GM12801 (cell line): Measurements from ENCODE around the gene HOXC6.

Experiments used
- TF ChIP-seq, protein P1 (sequence below): IDR thresholded peaks from one replicate; pipeline ENCODE4 v1.5.1; 2011; ENCODE audit warnings: control low read depth; ENCODE audit not compliant: insufficient read length; ENCODE audit errors: extremely low read depth

HOXC6 gene

DNA sequence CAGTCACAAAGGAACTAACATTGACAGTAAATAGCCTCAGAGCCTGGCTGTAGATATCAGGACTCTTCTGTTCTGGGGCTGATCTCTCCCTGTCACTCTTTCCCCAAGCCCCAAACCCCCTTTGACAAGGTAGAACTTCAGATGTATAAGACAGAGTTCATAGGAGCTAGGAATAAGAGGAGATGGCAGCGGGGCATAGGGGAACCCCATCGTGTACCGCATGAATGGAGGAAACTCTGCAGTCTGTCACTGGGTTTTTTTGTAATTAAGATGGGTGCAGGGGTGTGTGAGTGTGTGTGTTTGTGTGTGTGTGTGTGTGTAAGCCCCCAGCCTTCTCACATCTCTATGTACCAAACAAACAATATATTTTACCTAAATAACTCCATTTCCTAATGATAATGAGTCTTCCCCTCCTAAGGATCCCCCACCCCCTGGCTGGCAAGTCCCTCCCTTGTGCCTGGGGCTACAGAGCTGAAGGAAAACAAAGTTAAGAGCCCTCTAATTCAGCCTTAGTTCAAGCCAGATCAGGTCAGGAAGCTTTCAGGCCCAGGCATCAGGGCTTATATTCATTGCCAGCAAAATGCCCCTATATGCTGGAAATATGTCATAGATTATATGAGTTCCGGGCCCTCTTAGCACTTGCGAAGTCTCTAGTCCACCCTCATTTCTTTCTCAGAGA is 16.3 kb downstream of the HOXC6 start:
- TF ChIP-seq, protein P1, sequence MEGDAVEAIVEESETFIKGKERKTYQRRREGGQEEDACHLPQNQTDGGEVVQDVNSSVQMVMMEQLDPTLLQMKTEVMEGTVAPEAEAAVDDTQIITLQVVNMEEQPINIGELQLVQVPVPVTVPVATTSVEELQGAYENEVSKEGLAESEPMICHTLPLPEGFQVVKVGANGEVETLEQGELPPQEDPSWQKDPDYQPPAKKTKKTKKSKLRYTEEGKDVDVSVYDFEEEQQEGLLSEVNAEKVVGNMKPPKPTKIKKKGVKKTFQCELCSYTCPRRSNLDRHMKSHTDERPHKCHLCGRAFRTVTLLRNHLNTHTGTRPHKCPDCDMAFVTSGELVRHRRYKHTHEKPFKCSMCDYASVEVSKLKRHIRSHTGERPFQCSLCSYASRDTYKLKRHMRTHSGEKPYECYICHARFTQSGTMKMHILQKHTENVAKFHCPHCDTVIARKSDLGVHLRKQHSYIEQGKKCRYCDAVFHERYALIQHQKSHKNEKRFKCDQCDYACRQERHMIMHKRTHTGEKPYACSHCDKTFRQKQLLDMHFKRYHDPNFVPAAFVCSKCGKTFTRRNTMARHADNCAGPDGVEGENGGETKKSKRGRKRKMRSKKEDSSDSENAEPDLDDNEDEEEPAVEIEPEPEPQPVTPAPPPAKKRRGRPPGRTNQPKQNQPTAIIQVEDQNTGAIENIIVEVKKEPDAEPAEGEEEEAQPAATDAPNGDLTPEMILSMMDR = no peak

DNA sequence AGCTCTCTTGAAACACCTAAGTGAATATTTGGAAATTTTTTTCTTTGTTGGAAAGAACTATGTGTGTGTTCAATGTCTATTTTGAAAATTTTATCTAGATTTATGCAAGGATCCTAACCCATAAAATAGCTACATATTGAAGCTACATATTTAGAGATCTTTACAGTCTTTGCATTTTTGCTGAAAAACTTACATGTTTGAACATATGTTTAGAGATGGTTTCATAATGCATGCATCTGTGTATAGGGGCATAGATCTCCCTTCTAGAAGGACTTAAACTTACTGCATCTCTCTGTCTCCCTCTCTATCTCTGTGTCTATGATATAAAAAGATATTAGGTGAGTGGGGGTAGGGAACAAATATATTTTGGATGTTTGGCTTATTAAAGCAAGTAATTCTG is 17.2 kb downstream of the HOXC6 start:
- TF ChIP-seq, protein P1 = no peak

DNA sequence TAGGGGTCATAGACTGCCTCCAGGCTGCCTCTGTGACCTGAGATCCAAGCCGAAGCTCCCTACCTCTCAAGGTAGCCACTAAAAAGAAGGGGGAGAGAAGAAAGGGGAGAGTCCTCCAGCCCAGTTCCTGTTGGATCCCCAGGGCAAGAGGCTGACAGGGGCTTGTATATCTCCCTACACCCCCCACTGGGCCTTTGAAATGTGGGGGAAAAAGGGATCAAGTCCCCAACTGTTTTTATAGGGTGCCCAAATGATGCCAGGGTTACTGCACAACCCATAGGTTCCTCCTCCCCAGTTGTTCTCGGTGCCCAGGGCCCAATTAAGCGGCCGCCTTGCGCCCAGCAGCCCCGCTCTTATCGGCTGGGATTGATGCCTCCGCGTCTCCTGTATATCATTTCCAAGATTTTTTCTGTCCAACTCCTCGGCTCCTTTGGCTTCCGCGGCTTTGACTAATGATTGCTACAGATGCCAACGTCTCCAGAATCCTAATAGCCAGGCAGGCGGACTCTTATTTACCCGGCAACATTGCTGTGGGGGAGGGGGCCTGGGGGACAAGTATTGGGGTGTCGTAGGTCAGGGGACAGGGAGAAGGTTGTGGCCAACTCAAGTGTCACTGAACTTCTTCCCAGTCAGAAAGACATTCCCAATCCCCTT is 17.8 kb downstream of the HOXC6 start:
- TF ChIP-seq, protein P1 = no peak

DNA sequence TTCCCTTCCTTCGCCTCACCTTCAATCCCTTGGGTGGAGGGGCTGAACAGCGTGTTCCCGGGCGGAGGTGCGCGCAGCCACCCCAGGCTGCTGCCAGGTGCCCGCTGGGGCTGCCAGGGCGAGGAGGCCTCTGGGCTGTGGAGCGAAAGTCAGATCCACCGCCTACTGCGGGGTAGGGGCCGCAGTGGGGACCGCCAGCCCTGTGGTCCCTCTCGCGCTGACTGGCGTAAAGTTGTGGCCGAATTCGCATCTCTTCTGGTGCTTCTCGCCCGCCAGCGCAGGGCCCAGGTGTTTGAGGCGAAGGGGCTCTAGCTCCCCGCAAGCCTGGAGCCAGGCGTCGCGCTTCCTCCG is 18.5 kb downstream of the HOXC6 start:
- TF ChIP-seq, protein P1 = no peak

DNA sequence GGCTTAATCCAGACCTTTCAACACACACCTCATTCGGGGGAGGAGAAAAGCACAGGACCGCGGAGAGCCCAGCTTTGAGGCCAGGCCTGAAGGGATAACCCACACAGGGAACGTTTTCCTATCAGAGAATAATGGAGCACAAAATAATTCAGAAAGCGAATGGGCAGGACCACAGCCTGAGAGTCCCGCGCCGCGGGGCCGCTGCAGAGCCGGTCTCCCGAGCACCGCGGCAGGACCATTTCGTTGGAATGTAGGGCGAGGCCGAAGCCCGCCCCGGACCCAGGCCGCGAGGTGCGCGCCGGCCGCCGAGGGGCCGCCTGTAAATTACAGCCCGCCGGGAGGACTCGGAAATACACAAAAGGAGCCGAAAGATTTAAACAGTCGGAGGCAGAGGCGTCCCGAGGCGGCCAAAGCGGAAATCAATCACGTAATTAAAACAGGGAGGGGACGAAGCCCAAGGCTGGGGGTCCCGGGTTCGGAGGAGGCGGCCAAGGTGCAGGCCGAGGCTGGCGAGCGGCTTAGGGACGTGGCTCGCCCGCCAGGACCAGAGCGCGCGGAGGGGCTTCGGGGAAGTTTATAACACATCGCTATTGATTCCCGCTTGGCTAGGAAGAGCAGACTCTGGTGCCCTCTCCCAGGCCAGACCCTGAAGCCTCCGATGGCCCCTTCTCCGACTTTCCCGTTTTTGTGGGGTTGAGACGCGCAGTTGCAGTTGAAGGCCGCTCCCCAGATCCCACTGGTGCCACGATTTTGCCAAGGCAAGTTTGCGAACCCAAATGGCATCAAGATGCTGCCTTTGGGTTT is 19.1 kb downstream of the HOXC6 start:
- TF ChIP-seq, protein P1 = no peak

DNA sequence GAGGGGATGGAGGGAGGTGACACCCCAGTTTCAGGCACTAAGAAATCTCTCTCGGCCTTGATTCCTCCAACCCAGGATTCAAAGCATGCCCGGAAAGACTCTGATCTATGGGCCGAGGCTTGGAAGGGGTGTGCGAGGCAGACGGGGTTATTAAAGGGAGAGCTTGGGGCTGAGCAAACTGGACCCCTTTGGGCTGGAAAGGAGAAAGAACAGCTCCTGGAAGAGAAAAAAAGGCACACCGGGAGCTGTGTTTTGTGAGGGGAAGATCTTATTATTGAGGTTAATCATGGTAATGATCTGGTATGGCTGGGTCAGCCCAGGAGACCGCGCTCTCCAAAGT is 19.7 kb downstream of the HOXC6 start:
- TF ChIP-seq, protein P1 = no peak

DNA sequence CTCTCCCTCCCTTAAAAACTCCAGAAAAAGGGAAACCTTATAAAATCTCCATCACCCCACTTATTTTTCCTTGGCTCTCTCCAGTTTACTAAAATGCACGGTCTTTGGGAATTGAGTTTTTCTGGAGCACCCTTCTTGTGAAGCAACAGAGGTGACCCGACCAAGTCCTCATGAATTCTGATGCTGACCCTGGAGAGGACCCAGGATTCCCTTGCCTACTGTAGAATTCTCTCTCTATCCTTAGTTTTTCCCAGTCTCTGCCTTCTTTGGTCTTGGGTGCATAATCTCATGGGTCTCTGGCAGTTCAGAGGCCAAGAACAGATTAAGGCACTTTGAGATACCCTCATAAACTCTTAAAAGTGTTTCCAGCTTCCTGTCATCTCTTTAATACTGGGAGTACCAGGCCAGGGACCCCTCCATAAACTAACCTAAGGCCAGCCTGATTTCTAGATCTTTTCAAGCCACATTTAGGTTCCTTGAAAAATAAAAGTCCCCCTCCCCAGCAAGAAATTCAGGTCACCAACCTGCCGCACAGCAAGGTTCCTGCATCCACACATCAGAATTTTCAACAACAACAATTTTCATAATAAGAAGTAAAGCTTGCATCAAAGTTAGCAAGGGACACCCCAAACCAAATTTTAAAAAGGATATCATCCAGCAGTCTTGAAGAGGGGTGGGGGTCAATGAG is 20.3 kb downstream of the HOXC6 start:
- TF ChIP-seq, protein P1 = no peak
